Smooth muscle cell (in vitro differentiated cells): ENCODE data around the gene CCBE1. TPM values are rescaled to one million over a fixed set of nuclear protein-coding genes. Genes with fewer than 3 reads are reported as not detected.

Experiments used
- DNase-seq: peaks from one replicate; lab custom pipeline; 2025; ENCODE audit not compliant: unreplicated experiment; lab: John Stamatoyannopoulos, UW
- H2AFZ ChIP-seq: fragments of 200-600 bp; sonication (generic); 2 replicates; pipeline ENCODE4 v1.6.0; 2016; ENCODE audit warnings: antibody characterized with exemption, low read depth, mild to moderate bottlenecking
- H3F3A ChIP-seq: fragments of 200-600 bp; sonication (generic); 2 replicates; pipeline ENCODE4 v1.6.0; 2017; ENCODE audit warnings: antibody characterized with exemption, low read depth
- H3K27ac ChIP-seq: fragments of 200-600 bp; sonication (generic); 2 replicates; pipeline ENCODE4 v1.5.1; 2016; ENCODE audit warnings: low read depth, mild to moderate bottlenecking
- H3K27me3 ChIP-seq: fragments of 200-600 bp; sonication (generic); 2 replicates; pipeline ENCODE4 v1.6.1; 2016; ENCODE audit warnings: low read depth, mild to moderate bottlenecking
- H3K36me3 ChIP-seq: fragments of 200-600 bp; sonication (generic); 2 replicates; pipeline ENCODE4 v1.5.1; 2016; ENCODE audit warnings: low read depth
- H3K4me1 ChIP-seq: fragments of 200-600 bp; sonication (generic); 2 replicates; pipeline ENCODE4 v1.5.1; 2016; ENCODE audit warnings: low read depth
- H3K4me2 ChIP-seq: fragments of 200-600 bp; sonication (generic); 2 replicates; pipeline ENCODE4 v1.6.0; 2016; ENCODE audit warnings: mild to moderate bottlenecking
- H3K4me3 ChIP-seq: fragments of 200-600 bp; sonication (generic); 2 replicates; pipeline ENCODE4 v1.5.1; 2016; ENCODE audit warnings: mild to moderate bottlenecking
- H3K79me2 ChIP-seq: fragments of 200-600 bp; sonication (generic); 2 replicates; pipeline ENCODE4 v1.6.0; 2016; ENCODE audit warnings: low read depth, mild to moderate bottlenecking
- H3K9ac ChIP-seq: fragments of 200-600 bp; sonication (generic); 2 replicates; pipeline ENCODE4 v1.6.0; 2016; ENCODE audit warnings: low read depth
- H3K9me3 ChIP-seq: fragments of 200-600 bp; sonication (generic); replicated peaks from 2 replicates; pipeline ENCODE4 v1.5.1; 2016; ENCODE audit warnings: low read depth
- H4K20me1 ChIP-seq: fragments of 200-600 bp; sonication (generic); 2 replicates; pipeline ENCODE4 v1.6.0; 2016; ENCODE audit warnings: low read depth
- WGBS: methylation state at CpG from one replicate; pipeline ENCODE4 v1.1.7; 2016; ENCODE audit warnings: low lambda C conversion rate; 5-methylcytosine and 5-hydroxymethylcytosine counted together
- polyA plus RNA-seq: library from polyadenylated mRNA; unstranded; fragments of >200 nt; fragmentation: Nextera tagmentation; extraction: Ambion mirVana; gene quantifications from 2 replicates; pipeline ENCODE4 v1.2.1, GENCODE V29; 2016
- total RNA-seq: library from RNA; depleted of rRNA; stranded (reverse); fragments of >200 nt; gene quantifications from 2 replicates; pipeline ENCODE4 v1.2.3, GENCODE V29; 2014
- TF ChIP-seq, protein P1 (sequence below): fragments of 200-600 bp; sonication (generic); IDR thresholded peaks from 2 replicates; pipeline ENCODE4 v1.5.1; 2017; ENCODE audit warnings: borderline replicate concordance, mild to moderate bottlenecking, antibody characterized with exemption; ENCODE audit not compliant: insufficient read depth, poor library complexity, severe bottlenecking

CCBE1 gene
- total and polyA plus RNA-seq, 2 experiments from 2014 or later, result 3.1 TPM; not detected in 1

DNA sequence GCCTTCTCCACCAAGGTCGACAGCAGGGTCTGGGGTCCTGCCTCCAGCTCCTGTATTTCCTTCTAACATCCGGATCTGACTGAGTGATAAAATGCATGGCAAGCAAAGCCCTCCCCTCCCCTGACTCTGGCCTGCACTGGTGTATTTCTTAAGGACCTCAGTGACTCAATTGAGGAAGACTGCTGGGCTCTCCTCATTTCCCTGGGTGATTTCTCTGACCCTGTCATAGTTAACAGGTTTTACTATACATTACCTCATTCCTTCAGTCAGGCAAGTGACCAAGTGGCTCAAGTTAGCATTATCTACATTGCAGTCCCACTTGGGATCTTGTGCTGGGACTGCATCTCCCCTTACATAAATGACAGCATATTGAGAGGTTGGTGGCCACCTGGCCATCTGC is 38.8 kb upstream of the CCBE1 start:
- TF ChIP-seq, protein P1, sequence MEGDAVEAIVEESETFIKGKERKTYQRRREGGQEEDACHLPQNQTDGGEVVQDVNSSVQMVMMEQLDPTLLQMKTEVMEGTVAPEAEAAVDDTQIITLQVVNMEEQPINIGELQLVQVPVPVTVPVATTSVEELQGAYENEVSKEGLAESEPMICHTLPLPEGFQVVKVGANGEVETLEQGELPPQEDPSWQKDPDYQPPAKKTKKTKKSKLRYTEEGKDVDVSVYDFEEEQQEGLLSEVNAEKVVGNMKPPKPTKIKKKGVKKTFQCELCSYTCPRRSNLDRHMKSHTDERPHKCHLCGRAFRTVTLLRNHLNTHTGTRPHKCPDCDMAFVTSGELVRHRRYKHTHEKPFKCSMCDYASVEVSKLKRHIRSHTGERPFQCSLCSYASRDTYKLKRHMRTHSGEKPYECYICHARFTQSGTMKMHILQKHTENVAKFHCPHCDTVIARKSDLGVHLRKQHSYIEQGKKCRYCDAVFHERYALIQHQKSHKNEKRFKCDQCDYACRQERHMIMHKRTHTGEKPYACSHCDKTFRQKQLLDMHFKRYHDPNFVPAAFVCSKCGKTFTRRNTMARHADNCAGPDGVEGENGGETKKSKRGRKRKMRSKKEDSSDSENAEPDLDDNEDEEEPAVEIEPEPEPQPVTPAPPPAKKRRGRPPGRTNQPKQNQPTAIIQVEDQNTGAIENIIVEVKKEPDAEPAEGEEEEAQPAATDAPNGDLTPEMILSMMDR, result no peak
- Histone ChIP-seq H3K27me3 (peaks cover 9% of the 10 kb centered on the region), H3K4me2 (no peak overlapping the region), H3K4me3 (no peak overlapping the region), H3K9me3 (no peaks in the 10 kb centered on the region), H4K20me1 (no peaks in the 10 kb centered on the region), H2AFZ (no peak overlapping the region), H3K79me2 (no peaks in the 10 kb centered on the region), H3K4me1 (no peaks in the 10 kb centered on the region), H3F3A (no peaks in the 10 kb centered on the region), H3K27ac (no peak overlapping the region), H3K9ac (no peak overlapping the region), H3K36me3 (no peaks in the 10 kb centered on the region)
- no peak for DNase-seq
- WGBS, result 40% methylated on average over 2 of the region's 2 CpGs

DNA sequence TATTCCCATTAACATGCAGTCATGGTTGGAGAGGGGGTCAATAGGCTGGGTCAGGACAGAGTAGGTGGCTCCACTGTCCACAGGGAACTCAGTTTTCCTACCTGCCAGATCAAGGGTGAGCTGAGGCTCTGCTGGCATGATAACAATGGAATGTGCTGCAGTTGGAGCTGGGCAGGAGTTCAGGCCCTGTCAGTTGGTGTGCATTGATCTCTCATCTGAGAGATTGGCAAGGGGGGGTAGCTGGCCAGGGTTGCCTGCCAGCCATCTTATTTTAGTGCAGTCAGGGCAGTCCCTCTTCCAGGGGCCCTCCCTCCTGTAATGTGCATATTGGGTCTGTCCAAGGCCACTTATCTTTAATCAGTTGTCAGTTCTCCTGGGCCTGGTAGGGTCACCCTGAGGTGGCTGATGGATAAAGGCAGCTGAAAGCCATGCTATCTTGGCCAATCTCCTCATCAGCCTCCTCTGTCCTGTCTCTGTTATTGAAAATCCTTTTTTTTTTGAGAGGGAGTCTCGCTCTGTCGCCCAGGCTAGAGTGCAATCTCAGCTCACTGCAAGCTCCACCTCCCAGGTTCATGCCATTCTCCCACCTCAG is 38.1 kb upstream of the CCBE1 start:
- H2AFZ ChIP-seq, result no peak overlapping the region
- H3K9ac ChIP-seq, result no peak overlapping the region
- H3K27me3 ChIP-seq, result peaks cover 15% of the 10 kb centered on the region
- no peaks in the 10 kb centered on the region for H3K4me1 ChIP-seq
- no peak overlapping the region for H3K4me2 ChIP-seq
- no peak for DNase-seq
- whole genome bisulfite sequencing, result 92% methylated on average over 2 of the region's 2 CpGs
- H3F3A ChIP-seq, result no peaks in the 10 kb centered on the region
- H4K20me1 ChIP-seq, result no peaks in the 10 kb centered on the region
- H3K79me2 ChIP-seq, result no peaks in the 10 kb centered on the region
- no peak overlapping the region for H3K27ac ChIP-seq
- H3K9me3 ChIP-seq, result no peaks in the 10 kb centered on the region
- H3K4me3 ChIP-seq, result no peak overlapping the region
- no peaks in the 10 kb centered on the region for H3K36me3 ChIP-seq
- TF ChIP-seq, protein P1, result no peak

DNA sequence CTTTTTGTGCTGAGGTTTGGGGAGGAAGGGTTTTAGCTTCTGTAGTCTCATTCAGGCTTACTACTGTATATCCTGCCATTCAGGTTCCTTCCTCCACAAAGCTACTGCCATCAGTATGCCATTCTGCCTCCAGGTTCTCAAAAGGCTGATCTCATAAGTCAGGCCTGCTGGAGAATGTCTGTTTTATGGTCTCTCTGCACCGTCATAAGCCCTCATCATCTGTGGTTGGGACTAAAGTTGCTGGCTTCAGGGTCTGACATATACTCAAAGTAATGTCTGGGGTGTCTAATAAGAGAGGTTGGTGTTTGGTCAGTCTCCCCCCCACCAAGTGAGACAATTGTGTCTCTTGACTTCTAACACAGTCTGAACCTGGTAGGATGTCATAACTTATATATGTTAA is 36.2 kb upstream of the CCBE1 start:
- Histone ChIP-seq H3K4me3 (no peak overlapping the region), H3K4me2 (peak overlapping the region; percentile 46), H3K79me2 (no peaks in the 10 kb centered on the region), H3K27me3 (peaks cover 26% of the 10 kb centered on the region), H3K4me1 (no peaks in the 10 kb centered on the region), H3K36me3 (no peaks in the 10 kb centered on the region), H3K9ac (peak overlapping the region; percentile 41), H3F3A (no peaks in the 10 kb centered on the region), H3K27ac (peak overlapping the region; percentile 87), H2AFZ (no peak overlapping the region), H3K9me3 (no peaks in the 10 kb centered on the region), H4K20me1 (no peaks in the 10 kb centered on the region)
- WGBS, result 0% methylated on average over 1 of the region's 1 CpG
- no peak for DNase-seq
- TF ChIP-seq, protein P1, result no peak

DNA sequence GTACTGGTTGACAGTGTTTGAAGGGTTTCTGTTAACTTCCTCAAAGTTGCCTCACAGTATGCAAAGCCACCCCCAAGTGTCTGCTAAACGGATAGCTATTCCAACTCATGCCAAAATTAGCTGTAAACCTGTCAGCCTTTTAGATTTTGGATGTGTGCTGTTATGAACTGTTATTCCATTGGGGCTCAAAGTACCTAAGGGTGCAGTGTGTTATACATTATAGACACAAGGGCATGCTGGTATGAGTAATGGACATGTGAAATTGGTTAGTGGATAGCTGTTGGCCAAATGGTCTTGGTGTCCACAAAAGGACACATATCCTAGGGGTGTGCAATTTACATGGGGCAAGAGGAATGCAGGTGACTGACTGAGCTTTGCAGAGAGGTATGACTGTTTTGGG is 33.7 kb upstream of the CCBE1 start:
- Histone ChIP-seq H3K27ac (no peak overlapping the region), H2AFZ (no peak overlapping the region), H4K20me1 (no peaks in the 10 kb centered on the region), H3F3A (no peaks in the 10 kb centered on the region), H3K4me2 (no peak overlapping the region), H3K9ac (no peak overlapping the region), H3K4me1 (no peaks in the 10 kb centered on the region), H3K4me3 (no peak overlapping the region), H3K27me3 (peaks cover 26% of the 10 kb centered on the region), H3K36me3 (no peaks in the 10 kb centered on the region), H3K9me3 (no peaks in the 10 kb centered on the region), H3K79me2 (no peaks in the 10 kb centered on the region)
- TF ChIP-seq, protein P1, result no peak
- DNase-seq, result no peak
- 90% methylated on average over 1 of the region's 1 CpG for WGBS
